KOPT-K1 (cell line): Measurements from ENCODE around the gene NIT1.
A peak's percentile ranks its signal among the peaks of the same experiment; 100 is the strongest.

Experiments used
- H3K27ac ChIP-seq: fragments of 200-600 bp; sonication (generic); 2 replicates; pipeline ENCODE4 v1.5.1; 2016; ENCODE audit warnings: antibody characterized with exemption, mild to moderate bottlenecking, low read depth, low read length; ENCODE audit not compliant: poor library complexity, severe bottlenecking
- H3K36me3 ChIP-seq: fragments of 200-600 bp; sonication (generic); 2 replicates; pipeline ENCODE4 v1.5.1; 2017; ENCODE audit warnings: antibody characterized with exemption, mild to moderate bottlenecking, low read length, moderate library complexity; ENCODE audit not compliant: insufficient read depth
- H3K9me3 ChIP-seq: fragments of 200-600 bp; sonication (generic); 2 replicates; pipeline ENCODE4 v1.5.1; 2017; ENCODE audit warnings: antibody characterized with exemption, low read length, mild to moderate bottlenecking; ENCODE audit not compliant: insufficient read depth, poor library complexity, severe bottlenecking

Gene NIT1

GRCh38 chr1:161117759-161118581 is at the start of gene NIT1, which contains the start of gene PFDN2:
Gene NIT1 (plus strand): TSS chr1:161118105. CDS start chr1:161118177, 72 bp downstream.
Gene PFDN2 (minus strand): TSS chr1:161118037. CDS start chr1:161118026, 11 bp downstream.
- no peaks in the 10 kb centered on the region for H3K9me3 ChIP-seq
- peak within 1 kb of the TSS; percentile 85 for H3K27ac ChIP-seq
- peaks cover 60% of the 10 kb centered on the region for H3K36me3 ChIP-seq

- peak overlapping the region; percentile 98 for H3K27ac ChIP-seq
- peaks cover 26% of the 10 kb centered on the region for H3K36me3 ChIP-seq
- no peaks in the 10 kb centered on the region for H3K9me3 ChIP-seq
Measured at GRCh38 chr1:161068306-161069234, 49.3 kb upstream of the NIT1 start.

GRCh38 chr1:161069241-161069640 is 48.7 kb upstream of the NIT1 start:
- Histone ChIP-seq H3K9me3 (no peaks in the 10 kb centered on the region), H3K36me3 (peaks cover 19% of the 10 kb centered on the region), H3K27ac (peak overlapping the region; percentile 98)

- H3K27ac ChIP-seq = peak within 1 kb of the TSS; percentile 98
- H3K9me3 ChIP-seq = no peaks in the 10 kb centered on the region
- peaks cover 14% of the 10 kb centered on the region for H3K36me3 ChIP-seq
Measured at GRCh38 chr1:161069731-161070270, 48.1 kb upstream of the NIT1 start, which contains the start of gene ARHGAP30. Gene ARHGAP30 (minus strand): TSS chr1:161069891. CDS start chr1:161069624, 267 bp downstream.

GRCh38 chr1:161070761-161071160 is 47.1 kb upstream of the NIT1 start:
- H3K9me3 ChIP-seq = no peaks in the 10 kb centered on the region
- H3K36me3 ChIP-seq = peaks cover 14% of the 10 kb centered on the region
- H3K27ac ChIP-seq = peak overlapping the region; percentile 98

GRCh38 chr1:161071886-161072371 is 46.0 kb upstream of the NIT1 start:
- H3K9me3 ChIP-seq = no peaks in the 10 kb centered on the region
- H3K36me3 ChIP-seq = peaks cover 3% of the 10 kb centered on the region
- peak overlapping the region; percentile 0 for H3K27ac ChIP-seq

- Histone ChIP-seq H3K36me3 (no peaks in the 10 kb centered on the region), H3K27ac (peak overlapping the region; percentile 7), H3K9me3 (no peaks in the 10 kb centered on the region)
Measured at GRCh38 chr1:161072751-161073449, 45.0 kb upstream of the NIT1 start.

GRCh38 chr1:161073474-161074121 is 44.3 kb upstream of the NIT1 start:
- Histone ChIP-seq H3K27ac (peak overlapping the region; percentile 7), H3K9me3 (no peaks in the 10 kb centered on the region), H3K36me3 (no peaks in the 10 kb centered on the region)

- H3K9me3 ChIP-seq = no peaks in the 10 kb centered on the region
- H3K36me3 ChIP-seq = no peaks in the 10 kb centered on the region
- H3K27ac ChIP-seq = no peak overlapping the region
Measured at GRCh38 chr1:161074676-161075368, 43.1 kb upstream of the NIT1 start.

- Histone ChIP-seq H3K9me3 (no peaks in the 10 kb centered on the region), H3K36me3 (no peaks in the 10 kb centered on the region), H3K27ac (no peak overlapping the region)
Measured at GRCh38 chr1:161076410-161076809, 41.5 kb upstream of the NIT1 start.

- Histone ChIP-seq H3K27ac (no peak overlapping the region), H3K36me3 (no peaks in the 10 kb centered on the region), H3K9me3 (no peaks in the 10 kb centered on the region)
Measured at GRCh38 chr1:161077426-161077825, 40.5 kb upstream of the NIT1 start.

- Histone ChIP-seq H3K36me3 (no peaks in the 10 kb centered on the region), H3K9me3 (no peaks in the 10 kb centered on the region), H3K27ac (no peak overlapping the region)
Measured at GRCh38 chr1:161079436-161080110, 38.3 kb upstream of the NIT1 start.
